Activated B cell treated with CpG ODN at 0.5 μM for 24 hours (primary cell): ENCODE results near the gene HAGHL. TPM values are rescaled to one million over a fixed set of nuclear protein-coding genes. Genes with fewer than 3 reads are reported as not detected.
"Not testable (repeated sequence)": the region's sequence is repeated elsewhere in the genome, so short reads cannot be mapped to it uniquely, and the experiment has no call there.

ENCODE experiments used
- ATAC-seq: fragments of 200-7000 bp; cut with Tn5 transposase; one replicate; pipeline ENCODE4 v1.10.0; 2021; ENCODE audit warnings: low read depth, mild to moderate bottlenecking, moderate library complexity
- CTCF ChIA-PET: fragments of 350-600 bp; sonication (Branson Sonifier 250); formaldehyde crosslinking; loops from one replicate; lab custom pipeline; 2021; ENCODE audit warnings: antibody characterized with exemption; lab: Charles Lee
- POLR2A ChIA-PET: fragments of 350-600 bp; sonication (Branson Sonifier 250); formaldehyde crosslinking; loops from one replicate; lab custom pipeline; 2021; ENCODE audit warnings: antibody characterized with exemption; lab: Charles Lee
- DNase-seq: peaks from one replicate; pipeline ENCODE4 v3.0.0; 2022
- H3K27ac Mint-ChIP-seq: one replicate; pipeline ENCODE4 v1.8.0; 2020; ENCODE audit warnings: mixed read lengths
- H3K27me3 Mint-ChIP-seq: one replicate; pipeline ENCODE4 v1.8.0; 2021; ENCODE audit warnings: mixed read lengths
- H3K36me3 Mint-ChIP-seq: one replicate; pipeline ENCODE4 v1.8.0; 2021; ENCODE audit warnings: low read depth, mixed read lengths
- H3K4me1 Mint-ChIP-seq: one replicate; pipeline ENCODE4 v1.8.0; 2021; ENCODE audit warnings: mixed read lengths
- H3K4me3 Mint-ChIP-seq: one replicate; pipeline ENCODE4 v1.8.0; 2020; ENCODE audit warnings: mild to moderate bottlenecking, mixed read lengths
- H3K9me3 Mint-ChIP-seq: one replicate; pipeline ENCODE4 v1.8.0; 2020; ENCODE audit warnings: mixed read lengths
- CTCF ChIP-seq: fragments of 200-600 bp; IDR thresholded peaks from one replicate; pipeline ENCODE4 v1.8.0; 2022; ENCODE audit warnings: antibody characterized with exemption, mild to moderate bottlenecking
- intact Hi-C: fragments of 100-400 bp; cut with micrococcal nuclease; formaldehyde crosslinking; loops from one replicate; pipeline ENCODE4 v1.15.1; 2024
- total RNA-seq: library from RNA; stranded (reverse); gene quantifications from 2 replicates; pipeline ENCODE4 v1.2.3, GENCODE V29; 2022

Gene HAGHL
- total RNA-seq, 1 donor from 2014 or later = 10.9 TPM

GRCh38 chr16:774086-775001, 47.4 kb downstream of the HAGHL start:
- H3K4me3 Mint-ChIP-seq = no peak overlapping the region
- H3K4me1 Mint-ChIP-seq = no peaks in the 10 kb centered on the region
- ATAC-seq = no peak
- intact Hi-C loops = no loop called here
- peaks cover 10% of the 10 kb centered on the region for H3K27me3 Mint-ChIP-seq
- CTCF ChIA-PET = no interaction called here
- no peak for TF ChIP-seq CTCF
- H3K9me3 Mint-ChIP-seq = no peaks in the 10 kb centered on the region
- POLR2A ChIA-PET = no interaction called here
- DNase-seq = no peak
- H3K36me3 Mint-ChIP-seq = no peaks in the 10 kb centered on the region
- no peak overlapping the region for H3K27ac Mint-ChIP-seq

- no peak for ATAC-seq
- CTCF ChIA-PET = no interaction called here
These were observed 48.4 kb downstream of the HAGHL start for GRCh38 chr16:775236-775796.

GRCh38 chr16:776298-776697, 49.4 kb downstream of the HAGHL start:
- H3K27me3 Mint-ChIP-seq, ATAC-seq, POLR2A ChIA-PET, H3K4me3 Mint-ChIP-seq, H3K9me3 Mint-ChIP-seq, CTCF ChIA-PET, H3K27ac Mint-ChIP-seq, DNase-seq, intact Hi-C loops, H3K36me3 Mint-ChIP-seq, H3K4me1 Mint-ChIP-seq: not testable (repeated sequence)

More at GRCh38 chr16:775236-775796, 48.4 kb downstream of the HAGHL start:
- H3K4me3 Mint-ChIP-seq = no peak overlapping the region
- intact Hi-C loops = no loop called here
- POLR2A ChIA-PET = no interaction called here
- DNase-seq = no peak
- H3K9me3 Mint-ChIP-seq = no peaks in the 10 kb centered on the region
- TF ChIP-seq CTCF = no peak
- H3K4me1 Mint-ChIP-seq = no peaks in the 10 kb centered on the region
- H3K27ac Mint-ChIP-seq = no peak overlapping the region
- peaks cover 10% of the 10 kb centered on the region for H3K27me3 Mint-ChIP-seq
- no peaks in the 10 kb centered on the region for H3K36me3 Mint-ChIP-seq

GRCh38 chr16:776824-777223, 49.9 kb downstream of the HAGHL start:
- no peak overlapping the region for H3K27ac Mint-ChIP-seq
- no peaks in the 10 kb centered on the region for H3K36me3 Mint-ChIP-seq
- no peaks in the 10 kb centered on the region for H3K4me1 Mint-ChIP-seq
- H3K27me3 Mint-ChIP-seq = peaks cover 10% of the 10 kb centered on the region
- ATAC-seq (no peak), DNase-seq (no peak)
- intact Hi-C loops = no loop called here
- ChIA-PET CTCF (no interaction called here), POLR2A (no interaction called here)
- no peak for TF ChIP-seq CTCF
- H3K9me3 Mint-ChIP-seq = no peaks in the 10 kb centered on the region
- H3K4me3 Mint-ChIP-seq = no peak overlapping the region

- no peaks in the 10 kb centered on the region for H3K4me1 Mint-ChIP-seq
- peaks cover 10% of the 10 kb centered on the region for H3K27me3 Mint-ChIP-seq
- no peaks in the 10 kb centered on the region for H3K36me3 Mint-ChIP-seq
- H3K9me3 Mint-ChIP-seq = no peaks in the 10 kb centered on the region
- no peak overlapping the region for H3K4me3 Mint-ChIP-seq
- no peak overlapping the region for H3K27ac Mint-ChIP-seq
- DNase-seq (no peak), ATAC-seq (no peak)
- intact Hi-C loops = no loop called here
- ChIA-PET POLR2A (no interaction called here), CTCF (no interaction called here)
- TF ChIP-seq CTCF = no peak
These were observed 50.9 kb downstream of the HAGHL start for GRCh38 chr16:777826-778225.
